Uterus (tissue), 4 donors: ENCODE measurements around the gene LEF1. TPM values are rescaled to one million over a fixed set of nuclear protein-coding genes. Genes with fewer than 3 reads are reported as not detected.

ENCODE experiments used
- DNase-seq, 2 donors: peaks; one replicate each; pipeline ENCODE4 v3.0.0-alpha.2; 2019 to 2020
- H3K27ac ChIP-seq, 2 donors: fragments of 200-600 bp; sonication (generic); 1 replicate in 1 of 2; 2 replicates in 1 of 2; pipeline ENCODE4 v1.5.1; 2016 to 2018
- H3K27me3 ChIP-seq, 2 donors: fragments of 200-600 bp; sonication (generic); one replicate each; pipeline ENCODE4 v1.5.1; 2018 to 2019; ENCODE audit warnings: control low read depth in 1 of 2
- H3K36me3 ChIP-seq, 2 donors: fragments of 200-600 bp; sonication (generic); one replicate each; pipeline ENCODE4 v1.5.1; 2019; ENCODE audit warnings: control low read depth in 1 of 2
- H3K4me1 ChIP-seq, 2 donors: fragments of 200-600 bp; sonication (generic); one replicate each; pipeline ENCODE4 v1.5.1; 2018 to 2019; ENCODE audit warnings: control low read depth in 1 of 2
- H3K4me3 ChIP-seq, 2 donors: fragments of 200-600 bp; sonication (generic); 1 replicate in 1 of 2; 2 replicates in 1 of 2; pipeline ENCODE4 v1.5.1; 2018 to 2019; ENCODE audit warnings: mild to moderate bottlenecking in 1 of 2
- H3K9me3 ChIP-seq, 2 donors: fragments of 200-600 bp; sonication (generic); one replicate each; pipeline ENCODE4 v1.5.1; 2019; ENCODE audit warnings: control low read depth in 1 of 2
- CTCF ChIP-seq, 4 experiments: fragments of 200-600 bp in 2 of 4; fragments of 450-650 bp in 2 of 4; sonication (generic) in 2 of 4; IDR thresholded peaks; one replicate each; pipeline ENCODE4 v1.5.1; 2016 to 2019; ENCODE audit warnings: antibody characterized with exemption in 4 of 4, mild to moderate bottlenecking in 2 of 4, moderate library complexity in 1 of 4
- POLR2A ChIP-seq, 2 donors: fragments of 450-650 bp; IDR thresholded peaks; one replicate each; pipeline ENCODE4 v1.6.1; 2016; ENCODE audit warnings: antibody characterized with exemption in 2 of 2, mild to moderate bottlenecking in 1 of 2, moderate library complexity in 1 of 2
- intact Hi-C: fragments of 100-400 bp; cut with DNase I; formaldehyde crosslinking; loops from one replicate; pipeline ENCODE4 v1.15.1; 2023; ENCODE audit warnings: low total_unique reads
- total RNA-seq, 4 donors: library from RNA; depleted of rRNA in 3 of 4; stranded (reverse); fragments of >200 nt in 3 of 4; gene quantifications; one replicate each; pipeline versions ENCODE4 v1.1.0 to v1.2.4, GENCODE V29; 2014 to 2023
- donor health status: DM: yes; HTN: yes; CAD: no.

The LEF1 gene
- total RNA-seq, 4 donors from 2014 or later: 27.4 to 49.7 (median 43.7) TPM

DNA sequence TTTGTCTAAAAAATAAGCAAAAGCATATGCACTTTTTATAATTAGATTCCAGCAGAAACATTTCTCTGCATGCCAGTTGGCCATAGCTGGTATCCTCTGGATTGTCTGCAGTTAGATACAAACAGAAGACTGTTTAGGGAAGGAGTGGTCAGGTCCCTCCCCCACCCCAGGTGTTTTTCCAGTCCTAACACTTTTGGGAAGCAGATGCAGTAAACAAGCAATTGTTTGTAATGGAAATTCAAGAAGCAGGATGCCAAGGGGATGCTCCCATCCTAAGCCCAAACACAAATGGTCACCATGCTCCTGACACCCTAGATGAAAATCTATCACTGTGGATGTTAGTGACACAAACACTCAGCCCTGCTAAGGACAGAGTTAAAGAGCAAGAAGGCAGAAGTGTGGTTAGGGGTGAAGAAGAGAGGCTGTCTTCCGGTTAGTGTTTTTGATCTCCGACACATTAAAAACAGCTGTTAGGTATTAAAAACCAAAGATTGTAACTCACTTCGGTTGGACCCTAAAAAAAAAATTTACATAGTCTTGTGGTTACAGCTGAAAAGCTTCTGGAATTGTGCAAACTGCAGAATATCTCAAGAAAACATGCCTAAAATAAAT lies 7.9 kb downstream of the LEF1 start:
- H3K27me3 ChIP-seq: peaks cover 0 to 36% of the 10 kb centered on the region in 2 donors
- H3K36me3 ChIP-seq: no peaks in the 10 kb centered on the region
- no peak overlapping the region for H3K4me3 ChIP-seq
- no peaks in the 10 kb centered on the region for H3K9me3 ChIP-seq
- TF ChIP-seq CTCF (IDR thresholded peaks at IDR 0.05): no peak
- TF ChIP-seq POLR2A (IDR thresholded peaks at IDR 0.05): no peak
- no peaks in the 10 kb centered on the region for H3K4me1 ChIP-seq
- H3K27ac ChIP-seq: no peak overlapping the region
- no peak for DNase-seq
- intact Hi-C loops: no loop called here

DNA sequence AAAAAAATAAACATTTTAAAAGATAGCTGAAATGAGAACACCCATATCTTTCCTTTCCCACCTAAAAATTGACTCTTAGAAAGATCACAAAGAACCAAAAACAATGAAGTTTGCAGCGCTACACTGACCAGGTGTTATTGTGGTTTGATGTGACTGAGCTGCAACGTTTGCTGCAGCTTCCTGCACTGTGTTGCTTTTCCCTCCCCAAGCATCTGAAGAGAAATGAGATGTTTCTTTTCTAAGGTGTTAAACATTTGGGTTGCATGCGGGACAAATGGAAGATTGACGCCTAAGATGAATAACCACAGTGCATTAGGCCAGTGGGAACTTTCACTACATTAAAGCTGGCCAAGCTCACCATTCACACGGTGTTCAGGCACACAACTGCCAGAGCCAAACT lies 8.9 kb downstream of the LEF1 start:
- Histone ChIP-seq H3K36me3 (no peaks in the 10 kb centered on the region), H3K9me3 (no peaks in the 10 kb centered on the region), H3K27ac (no peak overlapping the region), H3K4me1 (no peaks in the 10 kb centered on the region), H3K4me3 (no peak overlapping the region), H3K27me3 (peaks cover 0 to 26% of the 10 kb centered on the region in 2 donors)
- intact Hi-C loops: no loop called here
- no peak for DNase-seq
- TF ChIP-seq CTCF (IDR thresholded peaks at IDR 0.05) (no peak), POLR2A (IDR thresholded peaks at IDR 0.05) (no peak)

DNA sequence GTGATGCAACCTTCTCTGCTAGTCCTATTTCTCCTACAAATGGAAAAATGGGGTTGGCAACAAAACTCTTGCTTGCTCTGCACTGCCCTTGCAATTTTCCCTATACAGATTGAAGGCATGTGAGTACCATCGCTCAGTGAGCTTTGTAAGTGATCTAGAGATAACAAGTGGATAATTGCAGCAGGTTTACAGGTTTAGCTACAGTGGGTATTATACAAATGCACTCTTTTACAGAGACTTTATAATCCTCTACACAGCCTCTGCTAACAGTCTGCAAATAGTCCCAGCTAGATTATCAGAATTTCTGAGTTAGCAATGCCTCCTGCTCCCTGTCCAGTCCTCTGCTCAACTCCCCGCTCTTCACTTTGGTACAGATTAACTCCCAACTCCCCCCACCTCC lies 11.1 kb downstream of the LEF1 start:
- H3K9me3 ChIP-seq: no peaks in the 10 kb centered on the region
- no peak for DNase-seq
- no peak for TF ChIP-seq CTCF (IDR thresholded peaks at IDR 0.05)
- TF ChIP-seq POLR2A (IDR thresholded peaks at IDR 0.05): no peak
- no peaks in the 10 kb centered on the region for H3K36me3 ChIP-seq
- H3K27me3 ChIP-seq: peaks cover 0 to 12% of the 10 kb centered on the region in 2 donors
- H3K4me1 ChIP-seq: no peaks in the 10 kb centered on the region
- intact Hi-C loops: no loop called here
- H3K27ac ChIP-seq: no peak overlapping the region
- no peak overlapping the region for H3K4me3 ChIP-seq

GRCh38 chr4:108156391-108156790 lies 12.3 kb downstream of the LEF1 start:
- no peak overlapping the region for H3K27ac ChIP-seq
- H3K36me3 ChIP-seq: no peaks in the 10 kb centered on the region
- H3K27me3 ChIP-seq: no peaks in the 10 kb centered on the region
- H3K9me3 ChIP-seq: no peaks in the 10 kb centered on the region
- intact Hi-C loops: no loop called here
- DNase-seq: no peak
- TF ChIP-seq CTCF (IDR thresholded peaks at IDR 0.05): no peak
- no peak for TF ChIP-seq POLR2A (IDR thresholded peaks at IDR 0.05)
- no peaks in the 10 kb centered on the region for H3K4me1 ChIP-seq
- H3K4me3 ChIP-seq: no peak overlapping the region

- DNase-seq: no peak
- no peak for TF ChIP-seq POLR2A (IDR thresholded peaks at IDR 0.05)
- TF ChIP-seq CTCF (IDR thresholded peaks at IDR 0.05): no peak
- intact Hi-C loops: no loop called here
- Histone ChIP-seq H3K9me3 (no peaks in the 10 kb centered on the region), H3K36me3 (no peaks in the 10 kb centered on the region), H3K4me3 (no peak overlapping the region), H3K27me3 (no peaks in the 10 kb centered on the region), H3K4me1 (no peaks in the 10 kb centered on the region), H3K27ac (no peak overlapping the region)
Observed at GRCh38 chr4:108155373-108155772, 13.4 kb downstream of the LEF1 start.
